Frontal cortex (tissue), 4 donors: ENCODE measurements around the gene MZT2A. TPM values are rescaled to one million over a fixed set of nuclear protein-coding genes. Genes with fewer than 3 reads are reported as not detected.
"Not testable (repeated sequence)": the region's sequence is repeated elsewhere in the genome, so short reads cannot be mapped to it uniquely, and the experiment has no call there.

Experiments
- DNase-seq, 2 donors: peaks; one replicate each; pipeline ENCODE4 v3.0.0; 2012; ENCODE audit warnings: low spot score in 2 of 2
- FAIRE-seq: peaks from 2 replicates; lab custom pipeline; 2012; peaks lifted over from hg19 to GRCh38; lab: Jason Lieb, UNC
- total RNA-seq: library from RNA; depleted of rRNA; stranded (reverse); fragments of >200 nt; gene quantifications from one replicate; pipeline ENCODE4 v1.2.3, GENCODE V29; 2014
- donor health status: control.
- donor health status: control.
- donor health status: control.

MZT2A gene
- total RNA-seq, 1 donor from 2014 or later = 40.4 TPM

DNA sequence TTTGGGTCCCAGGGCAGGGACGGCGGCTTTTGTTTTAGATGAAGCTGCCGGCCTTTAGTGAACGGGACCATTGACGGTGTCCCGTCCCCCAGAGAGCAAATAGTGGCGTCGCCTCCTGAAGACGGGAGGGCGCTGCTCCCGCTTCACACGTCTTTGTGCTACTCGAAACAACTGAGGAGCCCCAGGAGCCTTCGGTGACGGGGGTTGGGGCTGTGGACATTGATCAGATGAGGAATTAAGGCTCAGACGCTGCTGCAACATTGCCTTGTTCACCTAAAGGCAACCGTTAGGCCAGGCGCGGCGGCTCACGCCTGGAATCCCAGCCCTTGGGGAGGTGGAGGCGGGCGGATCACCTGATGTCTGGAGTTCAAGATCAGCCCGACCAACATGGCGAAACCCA is 15.8 kb downstream of the MZT2A start:
- not testable (repeated sequence) for DNase-seq, FAIRE-seq

DNA sequence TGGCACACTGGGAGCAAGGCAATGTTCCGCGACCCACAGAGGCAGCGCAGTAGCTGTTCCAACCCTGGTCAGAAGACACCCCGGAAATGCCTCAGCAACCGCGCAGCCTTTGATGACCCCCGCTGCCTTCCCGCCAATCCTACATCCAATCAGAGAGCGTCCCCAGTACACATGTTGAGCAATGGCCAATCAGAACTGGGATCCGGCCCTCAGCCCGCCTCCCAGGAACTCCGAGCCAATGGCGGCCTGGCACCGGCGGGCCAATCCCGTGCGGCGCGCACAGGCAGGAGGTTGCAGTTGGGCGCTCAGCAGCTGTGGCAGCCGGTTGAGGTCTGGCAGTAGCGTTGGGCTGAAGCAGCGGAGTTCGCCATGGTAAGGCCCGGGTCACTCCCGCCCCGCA is 16.4 kb downstream of the MZT2A start, which contains the start of gene TUBA3D:
TSS of gene TUBA3D (plus strand) at position 289 of the 400 bp plus-strand sequence. CDS start at position 370, 81 bp downstream.
- FAIRE-seq = no peak
- no peak for DNase-seq

DNA sequence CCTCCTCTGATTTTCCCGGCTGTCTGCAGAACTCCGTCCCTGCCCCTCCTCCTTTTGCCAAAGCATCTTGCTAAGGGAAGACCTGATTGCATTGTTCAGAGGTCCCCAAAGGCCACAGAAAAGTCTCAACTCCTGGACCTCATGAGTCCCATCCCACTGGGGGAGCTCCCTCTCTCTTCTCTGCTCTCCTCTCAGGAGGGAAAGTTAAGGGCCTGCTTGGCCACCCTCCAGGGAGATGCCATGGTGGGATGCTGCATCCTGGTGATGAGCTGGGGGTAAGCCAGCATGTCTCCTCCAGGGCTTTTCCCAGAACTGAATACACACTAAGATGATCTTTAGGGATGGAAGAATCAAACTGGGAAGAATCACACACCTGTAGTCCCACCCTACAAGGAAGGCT is 18.9 kb downstream of the MZT2A start:
- not testable (repeated sequence) for FAIRE-seq, DNase-seq

DNA sequence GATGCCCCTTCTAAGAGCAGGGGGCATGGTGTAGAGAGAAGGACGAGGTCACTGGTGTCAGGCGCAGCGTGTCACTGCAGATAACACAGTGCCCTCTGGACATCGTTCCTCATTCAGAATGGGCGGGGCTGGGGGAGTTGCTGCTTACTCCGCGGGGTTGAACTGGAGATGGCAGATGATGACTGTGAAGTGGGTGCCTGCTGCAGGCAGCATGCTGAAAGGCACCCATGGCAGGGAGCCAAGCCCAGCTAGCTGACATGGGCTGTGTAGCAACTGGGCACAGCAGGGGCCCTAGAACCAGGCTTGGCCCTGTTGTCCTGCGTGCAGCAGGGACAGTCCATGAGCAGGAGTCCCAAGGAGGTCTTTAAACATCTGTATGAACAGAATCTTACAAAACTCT is 20.6 kb downstream of the MZT2A start:
- not testable (repeated sequence) for FAIRE-seq, DNase-seq

DNA sequence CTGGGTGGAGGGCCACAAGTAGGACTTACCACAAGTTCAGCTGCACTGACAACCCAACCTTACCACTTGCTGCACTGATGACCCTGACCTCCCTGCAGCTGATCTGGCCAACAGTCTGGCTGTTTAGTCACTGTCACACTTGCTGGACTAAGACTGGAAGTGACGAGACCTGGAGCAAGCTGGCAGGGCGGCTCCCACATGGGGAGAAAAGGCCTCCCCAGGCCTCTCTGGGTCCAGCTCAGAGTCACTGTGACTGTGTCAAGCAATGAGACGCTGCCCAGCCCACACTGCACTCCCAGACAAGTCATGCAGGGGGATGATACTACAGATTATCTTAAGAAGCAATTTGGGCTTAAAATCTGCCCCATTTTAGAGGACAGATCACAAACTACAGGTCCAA is 21.3 kb downstream of the MZT2A start:
- FAIRE-seq = not testable (repeated sequence)

DNA sequence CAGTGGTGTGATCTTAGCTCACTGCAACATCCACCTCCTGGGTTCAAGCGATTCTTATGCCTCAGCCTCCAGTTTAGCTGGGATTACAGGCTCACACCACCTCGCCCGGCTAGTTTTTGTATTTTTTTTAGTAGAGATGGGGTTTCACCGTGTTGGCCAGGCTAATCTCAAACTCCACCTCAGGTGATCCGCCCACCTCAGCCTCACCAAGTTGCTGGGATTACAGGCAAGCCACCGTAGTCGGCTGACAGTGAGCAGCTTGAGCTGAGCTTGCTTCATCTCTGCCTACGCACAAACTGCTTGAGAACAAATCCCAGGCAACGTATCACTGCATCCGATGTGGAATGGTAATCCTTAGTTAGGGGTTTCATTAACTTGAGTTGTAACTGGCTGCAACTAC is 24.5 kb downstream of the MZT2A start:
- not testable (repeated sequence) for FAIRE-seq, DNase-seq

More for the DNA sequence above, 21.3 kb downstream of the MZT2A start:
- DNase-seq = not testable (repeated sequence)

DNA sequence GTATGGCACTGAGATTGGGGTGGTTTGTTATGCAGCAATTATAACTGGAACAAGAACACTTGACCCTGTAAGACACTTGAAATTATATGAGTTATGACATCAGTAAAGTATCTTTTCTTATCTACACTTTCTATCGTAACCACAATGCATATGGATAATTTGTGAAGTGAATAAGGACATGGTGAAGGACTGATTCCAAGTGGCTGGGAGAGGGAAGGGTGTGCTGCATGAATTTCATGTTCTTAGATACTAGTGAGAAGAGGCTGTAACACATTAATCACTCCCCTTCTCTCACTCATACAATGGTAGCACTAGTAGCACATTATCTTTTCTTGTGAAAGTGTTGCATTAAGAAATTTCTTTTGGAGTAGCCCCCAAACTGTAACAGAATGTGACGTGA is 37.3 kb downstream of the MZT2A start:
- not testable (repeated sequence) for DNase-seq, FAIRE-seq

DNA sequence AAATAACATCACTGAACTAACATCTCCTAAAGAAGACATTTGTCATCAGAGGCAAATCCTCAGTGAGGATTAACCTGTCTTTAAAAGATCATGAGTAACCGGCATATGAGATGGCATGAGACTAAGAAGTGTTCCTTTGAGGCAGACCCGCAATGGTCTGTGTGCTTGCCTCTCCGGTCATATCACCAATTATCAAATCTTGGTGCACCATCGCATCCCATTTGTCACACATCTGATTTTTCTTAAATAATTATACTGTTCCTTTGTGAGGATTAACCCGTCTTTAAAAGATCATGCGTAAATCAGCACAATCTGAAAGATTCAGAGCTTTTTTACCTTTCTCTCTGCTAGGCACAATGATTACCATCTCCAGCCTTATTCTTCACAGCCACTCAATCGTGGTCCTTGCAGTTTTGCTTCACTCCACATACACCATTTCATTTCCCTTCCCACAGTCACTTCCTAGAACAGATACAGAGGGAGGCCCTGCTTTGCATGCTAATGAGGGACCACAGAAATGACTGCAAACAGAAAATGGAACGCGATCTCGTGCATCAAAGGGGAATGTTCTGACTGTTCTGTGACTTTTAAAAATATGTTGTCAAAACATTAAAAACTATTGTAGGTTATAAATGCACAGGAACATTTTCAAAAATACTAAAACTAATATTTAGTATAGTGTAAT is 40.8 kb downstream of the MZT2A start:
- not testable (repeated sequence) for FAIRE-seq, DNase-seq

DNA sequence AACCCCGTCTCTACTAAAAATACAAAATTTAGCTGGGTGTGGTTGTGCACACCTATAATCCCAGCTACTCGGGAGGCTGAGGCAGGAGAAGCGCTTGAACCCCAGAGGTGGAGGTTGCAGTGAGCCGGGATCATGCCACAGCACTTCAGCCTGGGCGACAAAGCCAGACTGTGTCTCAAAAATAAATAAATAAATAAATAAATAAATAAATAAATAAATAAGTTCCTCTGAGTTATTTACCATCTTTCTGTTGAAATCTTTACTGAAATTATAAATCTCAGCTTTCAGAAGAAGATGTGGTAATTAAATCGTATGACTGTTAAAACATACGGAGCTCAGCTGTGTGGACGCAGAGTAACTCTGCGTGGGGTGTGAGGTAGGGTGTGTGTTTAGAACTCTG is 44.2 kb downstream of the MZT2A start:
- not testable (repeated sequence) for DNase-seq, FAIRE-seq

DNA sequence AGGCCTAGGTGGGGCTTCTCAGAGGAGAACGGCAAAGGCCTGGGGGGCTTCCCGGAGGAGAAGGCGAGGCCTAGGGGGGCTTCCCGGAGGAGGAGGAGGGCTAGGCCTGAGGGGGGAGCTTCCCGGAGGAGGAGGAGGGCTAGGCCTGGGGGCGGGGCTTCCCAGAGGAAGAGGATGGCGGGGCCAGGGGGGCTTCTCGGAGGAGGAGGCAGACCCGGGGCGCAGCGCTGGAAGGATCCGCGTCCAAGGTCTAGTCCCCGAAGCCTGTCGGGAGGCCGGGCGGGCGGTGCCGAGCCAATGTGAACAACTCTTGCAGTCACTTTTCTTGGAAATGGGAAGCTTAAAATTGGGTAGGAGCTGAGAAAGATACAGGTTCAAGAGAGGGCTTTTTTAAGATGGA is 46.3 kb downstream of the MZT2A start:
- DNase-seq (no peak), FAIRE-seq (no peak)

DNA sequence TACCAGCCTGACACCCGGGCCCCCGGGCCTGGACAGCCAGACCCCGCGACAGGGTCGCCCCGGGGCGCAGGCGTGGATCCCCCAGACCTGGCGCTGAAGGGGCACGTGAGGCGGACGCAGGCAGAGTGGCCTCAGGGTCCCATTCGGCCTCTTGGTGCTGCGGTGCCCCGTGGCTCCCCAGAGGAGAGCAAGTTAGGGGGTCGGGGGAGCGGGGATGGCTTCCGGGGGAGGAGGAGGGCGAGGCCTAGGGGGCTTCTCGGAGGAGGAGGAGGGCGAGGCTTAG is 46.7 kb downstream of the MZT2A start:
- not testable (repeated sequence) for FAIRE-seq

DNA sequence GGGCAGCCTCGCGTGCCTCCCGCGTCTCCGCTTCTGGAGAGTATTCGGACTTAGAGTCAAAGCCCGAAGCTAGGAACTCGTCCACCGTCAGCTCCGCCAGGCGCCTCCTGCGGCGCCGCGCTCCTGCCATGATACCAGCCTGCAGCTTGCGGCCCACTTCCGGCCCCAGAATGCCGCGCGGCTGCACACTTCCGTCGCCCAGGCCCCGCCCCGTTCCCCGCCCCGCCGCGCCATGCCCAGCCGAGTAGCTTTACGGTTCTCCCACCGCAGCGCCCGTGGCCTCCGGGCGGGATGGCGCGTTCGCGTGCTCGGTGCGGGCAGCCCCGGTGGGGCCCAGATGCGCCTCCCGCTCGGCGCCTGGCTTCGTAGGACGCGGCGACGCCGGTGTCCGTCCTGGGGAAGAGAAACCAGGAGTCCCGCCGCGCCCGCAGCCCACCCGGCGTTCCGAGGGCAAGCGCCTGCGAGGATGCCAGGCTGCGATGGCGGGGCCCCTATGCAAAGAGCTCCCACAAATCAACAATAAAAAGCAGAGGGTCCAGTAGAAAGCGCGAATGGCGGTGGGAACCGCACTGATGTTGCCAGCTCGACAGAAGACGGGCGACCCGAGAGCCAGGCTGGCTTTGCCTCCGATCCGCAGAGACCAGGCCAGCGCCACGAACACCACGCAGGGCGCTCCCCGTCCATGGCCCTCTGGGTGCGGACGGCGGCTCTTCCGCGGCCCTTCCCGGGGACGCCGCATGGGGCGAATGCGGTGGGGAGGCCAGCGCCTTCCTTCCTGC is 47.3 kb downstream of the MZT2A start:
- not testable (repeated sequence) for DNase-seq, FAIRE-seq

More for the DNA sequence above, 46.7 kb downstream of the MZT2A start:
- DNase-seq = not testable (repeated sequence)

DNA sequence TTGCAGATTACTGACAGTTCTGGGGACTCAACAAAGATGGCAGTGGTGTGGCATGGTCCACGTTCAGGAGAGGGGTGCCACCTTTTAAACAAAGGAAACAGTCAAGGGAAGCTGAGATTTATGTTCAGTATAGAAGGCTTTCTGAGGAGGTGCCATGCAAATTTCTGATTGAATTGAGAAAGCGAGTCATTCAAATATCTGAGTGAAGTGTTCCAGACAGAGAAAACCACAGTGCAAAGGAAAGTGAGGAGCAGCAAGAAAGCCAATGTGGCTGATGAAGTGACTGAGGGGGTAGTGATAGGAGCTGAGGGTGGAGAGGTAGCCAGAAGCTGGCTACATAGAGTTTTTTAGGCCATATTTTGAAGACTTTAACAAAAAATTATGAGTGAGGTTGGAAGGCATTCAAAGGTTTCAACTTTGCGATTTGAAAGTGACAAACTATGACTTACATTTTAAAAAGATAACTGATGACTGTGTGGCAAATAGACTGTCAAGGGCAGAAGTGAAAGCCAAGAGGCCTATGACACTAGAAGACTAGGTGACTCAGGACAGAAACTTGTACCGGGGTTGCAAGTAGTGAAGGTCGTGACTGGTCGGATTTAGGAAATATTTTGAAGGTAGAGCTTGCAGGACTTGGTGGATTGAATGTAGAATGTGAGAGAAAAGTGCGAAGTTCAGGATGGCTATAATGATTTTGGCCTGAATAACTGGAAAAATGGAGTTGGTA is 51.3 kb downstream of the MZT2A start:
- FAIRE-seq, DNase-seq: not testable (repeated sequence)

Other genes with a start within 250 kb of the MZT2A start
- 1.6 TPM for gene RAB6D, start 128.2 kb downstream of the MZT2A start, total RNA-seq
- not detected for gene TUBA3D, start 16.3 kb downstream of the MZT2A start, total RNA-seq
- 4.5 TPM for gene CCDC74A, start 35.5 kb upstream of the MZT2A start, total RNA-seq